Spleen (tissue), 11 donors: ENCODE results near the gene FBXO10. TPM values are rescaled to one million over a fixed set of nuclear protein-coding genes. Genes with fewer than 3 reads are reported as not detected.

Experiments used
- DNase-seq: peaks from one replicate; pipeline ENCODE4 v3.0.0-alpha.2; 2020
- H3K27ac ChIP-seq, 8 donors: fragments of 200-600 bp; sonication (generic) in 7 of 8; 1 replicate in 4 of 8; 2 replicates in 4 of 8; pipeline versions ENCODE4 v1.5.0 to v1.8.0; 2016 to 2021; ENCODE audit warnings: inconsistent platforms in 4 of 8, mild to moderate bottlenecking in 4 of 8, moderate library complexity in 1 of 8
- H3K27me3 ChIP-seq, 7 donors: fragments of 200-600 bp; sonication (generic) in 6 of 7; replicated peaks in 1 of 7; 1 replicate in 4 of 7; 2 replicates in 3 of 7; pipeline versions ENCODE4 v1.5.0 to v1.8.0; 2016 to 2021; ENCODE audit warnings: inconsistent platforms in 3 of 7, mild to moderate bottlenecking in 1 of 7
- H3K36me3 ChIP-seq, 6 donors: fragments of 200-600 bp; sonication (generic) in 5 of 6; 1 replicate in 4 of 6; 2 replicates in 2 of 6; pipeline versions ENCODE4 v1.5.0 to v1.8.0; 2016 to 2021; ENCODE audit warnings: inconsistent platforms in 2 of 6
- H3K4me1 ChIP-seq, 6 donors: fragments of 200-600 bp; sonication (generic) in 5 of 6; 1 replicate in 3 of 6; 2 replicates in 3 of 6; pipeline versions ENCODE4 v1.5.0 to v1.8.0; 2016 to 2021; ENCODE audit warnings: inconsistent platforms in 3 of 6
- H3K4me3 ChIP-seq, 8 donors: fragments of 200-600 bp; sonication (generic) in 7 of 8; 1 replicate in 4 of 8; 2 replicates in 4 of 8; pipeline versions ENCODE4 v1.5.0 to v1.8.0; 2016 to 2021; ENCODE audit warnings: inconsistent platforms in 4 of 8, mild to moderate bottlenecking in 4 of 8, moderate library complexity in 2 of 8
- H3K9me3 ChIP-seq, 8 donors: fragments of 200-600 bp; sonication (generic) in 7 of 8; 1 replicate in 4 of 8; 2 replicates in 4 of 8; pipeline versions ENCODE4 v1.5.0 to v1.8.0; 2016 to 2021; ENCODE audit warnings: inconsistent platforms in 4 of 8
- POLR2A ChIP-seq, 3 donors: fragments of 450-650 bp; IDR thresholded peaks; one replicate each; pipeline ENCODE4 v1.5.1; 2017; ENCODE audit warnings: antibody characterized with exemption in 3 of 3, mild to moderate bottlenecking in 1 of 3
- POLR2AphosphoS5 ChIP-seq, 3 donors: sonication (generic); formaldehyde crosslinking; IDR thresholded peaks; one replicate each; pipeline ENCODE4 v1.5.1; 2017; ENCODE audit warnings: antibody characterized with exemption in 3 of 3
- WGBS, 5 donors: extraction: QIAGEN DNeasy Blood & Tissue Kit in 3 of 5; methylation state at CpG; one replicate each; pipeline versions ENCODE4 v1.1.5 to v1.1.7; 2013 to 2018; 5-methylcytosine and 5-hydroxymethylcytosine counted together
- intact Hi-C: fragments of 100-400 bp; cut with DNase I; formaldehyde crosslinking; loops from one replicate; pipeline ENCODE4 v1.15.0; 2023; ENCODE audit warnings: low total_unique reads
- polyA plus RNA-seq, 3 donors: library from polyadenylated mRNA; stranded (reverse); fragments of 200-250 nt; gene quantifications; one replicate each; pipeline ENCODE4 v1.2.1, GENCODE V29; 2013
- total RNA-seq, 7 donors: library from RNA; depleted of rRNA in 3 of 7; stranded (reverse); fragments of >200 nt in 3 of 7; fragmentation: NEBNext Ultra II Directional in 4 of 7; extraction: Animal tissue kit (Norgen Biotek cat#: 25700) in 4 of 7; gene quantifications; one replicate each; pipeline versions ENCODE4 v1.1.0 to v1.2.1, GENCODE V29; 2016 to 2021
- TF ChIP-seq, protein P1 (sequence below), 11 experiments: fragments of 200-600 bp in 7 of 11; fragments of 450-650 bp in 4 of 11; sonication (generic) in 4 of 11; IDR thresholded peaks in 8 of 11; conservative IDR thresholded peaks in 3 of 11; 1 replicate in 7 of 11; 2 replicates in 4 of 11; pipeline versions ENCODE4 v1.4.0 to v1.8.0; 2016 to 2021; ENCODE audit warnings: antibody characterized with exemption in 11 of 11, inconsistent platforms in 4 of 11, mild to moderate bottlenecking in 1 of 11
- donor health status: healthy with polysubstance abuse.
- donor health status: DM: no; HTN: no; CAD: no; lungs with moderate emphysema.
- donor health status: DM: no; HTN: no; CAD: no.
- donor health status: Bipolar disorder and iron deficiency.
- donor health status: healthy.
- donor health status: DM: no; HTN: no; CAD: no.
- donor health status: DM: yes; HTN: yes; CAD: no.

FBXO10 gene
- total and polyA plus RNA-seq, 10 donors, result 3.2 to 36.9 (median 18.6) TPM

- TF ChIP-seq, protein P1, sequence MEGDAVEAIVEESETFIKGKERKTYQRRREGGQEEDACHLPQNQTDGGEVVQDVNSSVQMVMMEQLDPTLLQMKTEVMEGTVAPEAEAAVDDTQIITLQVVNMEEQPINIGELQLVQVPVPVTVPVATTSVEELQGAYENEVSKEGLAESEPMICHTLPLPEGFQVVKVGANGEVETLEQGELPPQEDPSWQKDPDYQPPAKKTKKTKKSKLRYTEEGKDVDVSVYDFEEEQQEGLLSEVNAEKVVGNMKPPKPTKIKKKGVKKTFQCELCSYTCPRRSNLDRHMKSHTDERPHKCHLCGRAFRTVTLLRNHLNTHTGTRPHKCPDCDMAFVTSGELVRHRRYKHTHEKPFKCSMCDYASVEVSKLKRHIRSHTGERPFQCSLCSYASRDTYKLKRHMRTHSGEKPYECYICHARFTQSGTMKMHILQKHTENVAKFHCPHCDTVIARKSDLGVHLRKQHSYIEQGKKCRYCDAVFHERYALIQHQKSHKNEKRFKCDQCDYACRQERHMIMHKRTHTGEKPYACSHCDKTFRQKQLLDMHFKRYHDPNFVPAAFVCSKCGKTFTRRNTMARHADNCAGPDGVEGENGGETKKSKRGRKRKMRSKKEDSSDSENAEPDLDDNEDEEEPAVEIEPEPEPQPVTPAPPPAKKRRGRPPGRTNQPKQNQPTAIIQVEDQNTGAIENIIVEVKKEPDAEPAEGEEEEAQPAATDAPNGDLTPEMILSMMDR (IDR thresholded peaks at IDR 0.05 in 8 of 11, conservative IDR thresholded peaks at IDR 0.05 in 3 of 11), result no peak
- TF ChIP-seq POLR2AphosphoS5 (IDR thresholded peaks at IDR 0.05) (no peak), POLR2A (IDR thresholded peaks at IDR 0.05) (no peak)
- Histone ChIP-seq H3K4me3 (no peak overlapping the region), H3K36me3 (peaks cover 0 to 4% (median 0%) of the 10 kb centered on the region in 6 donors), H3K9me3 (no peaks in the 10 kb centered on the region), H3K27me3 (no peaks in the 10 kb centered on the region), H3K4me1 (peaks cover 0 to 24% (median 6%) of the 10 kb centered on the region in 6 donors), H3K27ac (no peak overlapping the region)
- no peak for DNase-seq
- intact Hi-C loops, result no loop called here
- 87 to 92% (median 88%) methylated on average over 5 of the region's 5 CpGs for WGBS, 5 donors
Measured at GRCh38 chr9:37547328-37547878, 28.8 kb downstream of the FBXO10 start.

DNA sequence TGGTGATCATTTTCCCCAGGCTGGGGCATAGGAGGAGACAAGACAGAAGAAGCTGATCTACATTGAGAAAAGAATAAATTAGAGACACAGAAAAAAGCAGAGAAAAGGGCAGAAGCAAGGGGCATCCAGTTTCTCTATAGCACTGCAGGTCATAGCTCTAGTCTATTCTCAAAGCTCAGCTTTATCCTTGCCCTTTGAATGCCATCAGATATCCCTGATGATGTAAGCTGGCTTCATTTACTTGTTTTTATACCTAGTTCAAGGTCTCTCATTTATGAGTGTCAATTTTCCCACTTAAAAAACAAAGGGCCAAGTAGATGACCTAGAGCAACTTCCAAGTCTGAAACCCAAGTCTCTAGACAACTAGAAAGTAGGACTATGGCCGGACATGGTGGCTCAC, 32.7 kb downstream of the FBXO10 start:
- WGBS, 5 donors, result 80 to 89% (median 84%) methylated on average over 1 of the region's 1 CpG
- Histone ChIP-seq H3K27me3 (no peaks in the 10 kb centered on the region), H3K4me1 (peaks cover 0 to 26% (median 0%) of the 10 kb centered on the region in 6 donors), H3K36me3 (peaks cover 0 to 37% (median 6%) of the 10 kb centered on the region in 6 donors), H3K4me3 (no peak overlapping the region), H3K9me3 (no peaks in the 10 kb centered on the region), H3K27ac (peak overlapping the region in 6 of 8 donors; percentile 21 to 70 (median 52))
- intact Hi-C loops, result no loop called here
- TF ChIP-seq POLR2AphosphoS5 (IDR thresholded peaks at IDR 0.05) (no peak), POLR2A (IDR thresholded peaks at IDR 0.05) (no peak)
- TF ChIP-seq, protein P1 (IDR thresholded peaks at IDR 0.05 in 8 of 11, conservative IDR thresholded peaks at IDR 0.05 in 3 of 11), result no peak
- DNase-seq, result no peak

- WGBS, 5 donors, result 42 to 65% (median 60%) methylated on average over 1 of the region's 1 CpG
Measured at GRCh38 chr9:37542895-37543294, 33.3 kb downstream of the FBXO10 start.

DNA sequence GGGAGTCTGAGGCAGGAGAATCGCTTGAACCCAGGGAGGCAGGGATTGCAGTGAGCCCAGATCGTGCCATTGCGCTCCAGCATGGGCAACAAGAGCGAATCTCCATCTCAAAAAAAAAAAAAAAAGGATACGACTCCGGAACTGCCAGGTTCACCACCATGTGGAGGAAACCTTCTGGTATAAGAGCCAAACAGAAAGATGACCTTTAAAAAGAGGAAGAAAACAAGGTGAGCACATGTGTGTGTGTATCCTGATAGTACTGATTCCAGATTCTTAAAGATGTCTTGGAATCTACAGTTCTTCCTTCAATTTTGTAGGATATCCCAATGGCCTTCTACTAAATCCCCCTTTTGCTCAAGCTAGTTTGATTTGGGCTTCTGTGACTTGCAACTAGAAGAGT, 33.7 kb downstream of the FBXO10 start:
- H3K4me3 ChIP-seq, result no peak overlapping the region
- no peak for DNase-seq
- H3K36me3 ChIP-seq, result peaks cover 2 to 43% (median 11%) of the 10 kb centered on the region in 6 donors
- 90 to 93% (median 92%) methylated on average over 6 of the region's 6 CpGs for WGBS, 5 donors
- H3K9me3 ChIP-seq, result no peaks in the 10 kb centered on the region
- no peaks in the 10 kb centered on the region for H3K27me3 ChIP-seq
- H3K4me1 ChIP-seq, result peaks cover 0 to 26% (median 0%) of the 10 kb centered on the region in 6 donors
- H3K27ac ChIP-seq, result peak overlapping the region in 3 of 8 donors; percentile 41 to 63 (median 62)
- no peak for TF ChIP-seq POLR2AphosphoS5 (IDR thresholded peaks at IDR 0.05)
- TF ChIP-seq POLR2A (IDR thresholded peaks at IDR 0.05), result no peak
- TF ChIP-seq, protein P1 (IDR thresholded peaks at IDR 0.05 in 8 of 11, conservative IDR thresholded peaks at IDR 0.05 in 3 of 11), result no peak
- intact Hi-C loops, result no loop called here

More at GRCh38 chr9:37542895-37543294, 33.3 kb downstream of the FBXO10 start:
- no peak overlapping the region for H3K4me3 ChIP-seq
- H3K9me3 ChIP-seq, result no peaks in the 10 kb centered on the region
- no peak for DNase-seq
- peaks cover 0 to 26% (median 0%) of the 10 kb centered on the region in 6 donors for H3K4me1 ChIP-seq
- peak overlapping the region in 5 of 8 donors; percentile 23 to 70 (median 62) for H3K27ac ChIP-seq
- no peaks in the 10 kb centered on the region for H3K27me3 ChIP-seq
- peaks cover 0 to 43% (median 9%) of the 10 kb centered on the region in 6 donors for H3K36me3 ChIP-seq
- TF ChIP-seq POLR2AphosphoS5 (IDR thresholded peaks at IDR 0.05) (no peak), POLR2A (IDR thresholded peaks at IDR 0.05) (no peak)
- TF ChIP-seq, protein P1 (IDR thresholded peaks at IDR 0.05 in 8 of 11, conservative IDR thresholded peaks at IDR 0.05 in 3 of 11), result no peak
- intact Hi-C loops, result no loop called here
